ENCODE data around the gene PCDH17. TPM values are rescaled to one million over a fixed set of nuclear protein-coding genes. Genes with fewer than 3 reads are reported as not detected.
A peak's percentile ranks its signal among the peaks of the same experiment; 100 is the strongest.

The PCDH17 gene
- total RNA-seq, 1 donor from 2014 or later: 2.6 TPM

GRCh38 chr13:57633141-57633949 is 1.8 kb downstream of the PCDH17 start:
- ATAC-seq: peak; percentile 67
- intact Hi-C loops (cut with DNase I): loop anchor here (5.0 kb wide), 1 partner anchor 164 kb away; no protein-coding TSS in a partner anchor

GRCh38 chr13:57633950-57634838 is 2.6 kb downstream of the PCDH17 start:
- DNase-seq (ENCODE audit: missing footprints) (peak; percentile 73), ATAC-seq (no peak)
- intact Hi-C loops (cut with DNase I): loop anchor here (5.0 kb wide), 1 partner anchor 163 kb away; no protein-coding TSS in a partner anchor

More at GRCh38 chr13:57633141-57633949, 1.8 kb downstream of the PCDH17 start:
- peak; percentile 68 for DNase-seq (ENCODE audit: missing footprints)

GRCh38 chr13:57634839-57635165 is 3.3 kb downstream of the PCDH17 start:
- no peak for ATAC-seq
- intact Hi-C loops (cut with DNase I): loop anchor here (5.0 kb wide), 1 partner anchor 162 kb away; no protein-coding TSS in a partner anchor
- no peak for DNase-seq (ENCODE audit: missing footprints)

GRCh38 chr13:57635541-57636085 is 4.1 kb downstream of the PCDH17 start:
- intact Hi-C loops (cut with DNase I): no loop called here
- ATAC-seq: no peak

GRCh38 chr13:57636816-57637215 is 5.3 kb downstream of the PCDH17 start:
- intact Hi-C loops (cut with DNase I): no loop called here
- ATAC-seq (no peak), DNase-seq (ENCODE audit: missing footprints) (no peak)

More at GRCh38 chr13:57635541-57636085, 4.1 kb downstream of the PCDH17 start:
- no peak for DNase-seq (ENCODE audit: missing footprints)

- ATAC-seq (no peak), DNase-seq (ENCODE audit: missing footprints) (no peak)
- intact Hi-C loops (cut with DNase I): no loop called here
Observed at GRCh38 chr13:57637515-57637914, 6.0 kb downstream of the PCDH17 start.

GRCh38 chr13:57638186-57638890 is 6.8 kb downstream of the PCDH17 start:
- intact Hi-C loops (cut with DNase I): no loop called here
- ATAC-seq (no peak), DNase-seq (ENCODE audit: missing footprints) (no peak)

- no peak for DNase-seq (ENCODE audit: missing footprints)
- intact Hi-C loops (cut with DNase I): no loop called here
- ATAC-seq: no peak
Observed at GRCh38 chr13:57640607-57641006, 9.1 kb downstream of the PCDH17 start.

GRCh38 chr13:57641051-57641450 is 9.5 kb downstream of the PCDH17 start:
- ATAC-seq (no peak), DNase-seq (ENCODE audit: missing footprints) (no peak)
- intact Hi-C loops (cut with DNase I): no loop called here

- no peak for ATAC-seq
- no peak for DNase-seq (ENCODE audit: missing footprints)
- intact Hi-C loops (cut with DNase I): no loop called here
Observed at GRCh38 chr13:57644106-57644505, 12.6 kb downstream of the PCDH17 start.

GRCh38 chr13:57653229-57653989 is 21.9 kb downstream of the PCDH17 start:
- ATAC-seq (no peak), DNase-seq (ENCODE audit: missing footprints) (no peak)
- intact Hi-C loops (cut with DNase I): no loop called here

- no peak for ATAC-seq
- intact Hi-C loops (cut with DNase I): no loop called here
- no peak for DNase-seq (ENCODE audit: missing footprints)
Observed at GRCh38 chr13:57665481-57665880, 33.9 kb downstream of the PCDH17 start.

- DNase-seq (ENCODE audit: missing footprints) (no peak), ATAC-seq (no peak)
- intact Hi-C loops (cut with DNase I): no loop called here
Observed at GRCh38 chr13:57666131-57666953, 34.8 kb downstream of the PCDH17 start.

- ATAC-seq: no peak
Observed at GRCh38 chr13:57672168-57672567, 40.6 kb downstream of the PCDH17 start.

GRCh38 chr13:57673197-57673596 is 41.7 kb downstream of the PCDH17 start:
- DNase-seq (ENCODE audit: missing footprints) (no peak), ATAC-seq (no peak)
- intact Hi-C loops (cut with DNase I): no loop called here

More at GRCh38 chr13:57672168-57672567, 40.6 kb downstream of the PCDH17 start:
- intact Hi-C loops (cut with DNase I): no loop called here
- no peak for DNase-seq (ENCODE audit: missing footprints)

GRCh38 chr13:57675526-57675925 is 44.0 kb downstream of the PCDH17 start:
- no peak for DNase-seq (ENCODE audit: missing footprints)
- no peak for ATAC-seq
- intact Hi-C loops (cut with DNase I): no loop called here

GRCh38 chr13:57680609-57681008 is 49.1 kb downstream of the PCDH17 start:
- ATAC-seq: no peak
- intact Hi-C loops (cut with DNase I): no loop called here
- DNase-seq (ENCODE audit: missing footprints): no peak

All from Right ventricle myocardium inferior (tissue), 1 donor.